ENCODE results near the gene RAX2.
"Not testable (repeated sequence)": the region's sequence is repeated elsewhere in the genome, so short reads cannot be mapped to it uniquely, and the experiment has no call there.

GRCh38 chr19:3816148-3816547 lies 44.1 kb upstream of the RAX2 start:
- not testable (repeated sequence) for TF ChIP-seq CTCF (IDR thresholded peaks at IDR 0.05; ENCODE audit: low read length); EZH2 (optimal IDR thresholded peaks at IDR 0.05; ENCODE audit: low read depth, low read length)
